CMK (cell line): Measurements from ENCODE around the gene FAM120B.

Experiments
- DNase-seq: peaks from one replicate; pipeline ENCODE4 v3.0.0-alpha.2; 2010; ENCODE audit warnings: low read depth

FAM120B gene

DNA sequence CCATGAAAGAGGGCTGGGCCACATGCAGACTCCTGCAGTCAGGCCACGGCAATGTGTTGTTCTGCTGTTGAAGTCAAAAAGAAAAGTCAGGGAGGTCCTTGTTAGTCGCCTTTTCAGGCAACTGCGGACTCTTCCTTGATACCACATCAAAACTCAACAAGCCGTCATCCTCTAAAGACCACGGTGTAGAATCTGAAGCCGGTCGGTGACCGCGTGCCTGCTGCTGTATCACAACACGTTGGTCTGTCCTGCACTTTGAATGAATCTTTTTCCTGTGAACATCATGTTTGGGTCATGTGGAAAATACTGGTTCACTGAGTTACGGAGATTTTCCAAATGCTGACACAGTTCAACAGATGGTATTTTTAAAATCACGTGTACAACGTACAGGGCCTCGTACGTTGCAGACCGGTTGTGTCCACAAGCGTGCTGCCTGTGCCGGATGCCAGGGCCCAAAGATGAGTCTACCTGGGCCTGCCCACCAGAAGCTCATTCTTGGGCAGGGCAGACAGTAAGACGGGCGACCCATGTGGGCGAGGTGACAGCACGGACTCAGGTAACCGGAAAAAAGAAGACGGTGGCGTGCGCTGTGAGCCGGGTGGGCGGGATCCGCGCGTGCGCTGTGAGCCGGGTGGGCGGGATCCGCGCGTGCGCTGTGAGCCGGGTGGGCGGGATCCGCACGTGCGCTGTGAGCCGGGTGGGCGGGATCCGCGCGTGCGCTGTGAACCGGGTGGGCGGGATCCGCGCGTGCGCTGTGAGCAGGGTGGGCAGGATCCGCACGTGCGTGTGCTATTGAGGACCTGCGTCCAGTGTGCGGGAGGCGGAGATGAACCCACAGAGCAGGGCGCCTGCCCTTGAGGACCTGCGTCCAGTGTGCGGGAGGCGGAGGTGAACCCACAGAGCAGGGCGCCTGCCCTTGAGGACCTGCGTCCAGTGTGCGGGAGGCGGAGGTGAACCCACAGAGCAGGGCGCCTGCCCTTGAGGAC, 114.5 kb downstream of the FAM120B start:
- no peak for DNase-seq

DNA sequence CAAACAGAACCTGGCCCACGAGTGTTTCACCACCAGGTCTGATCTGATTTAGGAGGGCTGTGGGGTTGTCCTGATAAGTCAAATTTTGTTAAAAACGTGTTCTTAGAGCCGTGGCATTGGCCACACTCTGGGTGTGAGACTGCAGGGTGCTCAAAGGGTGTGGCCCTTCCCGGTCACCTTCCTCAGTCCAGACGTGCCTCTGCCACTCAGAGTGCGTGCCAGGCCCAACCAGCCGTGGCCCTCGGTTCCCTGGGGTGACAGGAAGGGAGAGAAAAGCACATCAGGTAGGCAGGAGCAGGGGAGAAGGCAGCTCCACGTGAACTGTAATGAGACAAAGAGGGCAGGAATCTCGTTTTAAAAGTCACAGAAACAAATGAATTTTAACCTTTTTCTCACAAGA, 115.4 kb downstream of the FAM120B start:
- no peak for DNase-seq

DNA sequence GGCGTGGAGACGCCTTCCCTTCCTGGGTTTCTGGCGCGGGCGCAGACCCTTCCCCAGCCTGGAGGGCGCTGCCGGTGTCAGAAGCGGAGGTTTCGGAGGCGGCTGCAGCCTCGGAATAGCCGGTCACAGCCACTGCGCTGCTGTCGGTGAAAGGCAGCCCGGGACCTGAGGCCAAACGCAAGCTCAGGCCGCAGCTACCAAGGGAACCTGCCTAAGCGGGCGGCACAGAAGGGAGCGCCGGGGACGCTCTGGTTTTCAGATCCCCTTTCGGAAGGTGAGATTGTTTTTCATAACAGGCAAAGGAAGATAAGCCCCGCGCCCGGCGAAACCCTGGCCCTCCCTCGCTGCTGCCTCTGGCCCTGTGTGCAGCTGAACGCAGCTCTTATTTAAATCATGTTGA, 116.5 kb downstream of the FAM120B start:
- DNase-seq = no peak

DNA sequence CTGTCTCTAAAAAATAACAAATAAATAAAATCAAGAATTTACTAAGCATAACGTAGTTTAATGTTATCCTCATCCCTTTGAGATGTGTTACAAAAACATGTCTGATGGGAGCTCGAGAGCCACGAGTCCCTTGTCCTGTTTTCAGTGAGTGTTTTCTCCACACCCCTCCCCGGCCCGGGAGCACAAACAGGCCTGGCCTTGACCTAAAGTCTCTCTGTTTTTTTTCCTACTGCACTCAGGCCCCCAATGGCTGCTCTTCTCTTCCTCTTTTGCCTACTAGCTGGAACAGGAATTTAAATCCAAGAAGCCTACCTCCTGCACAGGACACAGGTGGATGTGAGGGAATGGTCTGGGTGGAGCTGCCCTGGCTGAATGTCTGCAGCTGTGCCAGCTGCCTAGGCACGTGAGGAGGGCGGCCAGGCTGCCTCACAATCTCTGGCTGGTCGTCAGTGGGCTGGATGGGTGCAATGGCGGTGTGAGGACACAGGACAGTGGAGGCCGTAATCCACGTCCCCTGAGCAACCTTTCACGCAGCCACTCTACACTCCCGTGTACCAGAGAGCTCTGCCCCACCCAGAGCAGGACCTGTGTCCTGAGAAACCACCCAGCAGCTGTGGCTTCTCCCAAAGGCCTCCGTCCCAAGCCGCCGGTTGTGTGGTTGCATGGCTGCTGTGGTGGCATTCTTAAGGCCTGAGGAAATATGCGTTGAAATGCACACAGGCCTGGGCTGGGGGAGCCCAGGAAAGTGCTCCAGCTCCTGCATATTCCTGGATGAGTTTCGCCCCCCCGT, 117.5 kb downstream of the FAM120B start:
- no peak for DNase-seq

DNA sequence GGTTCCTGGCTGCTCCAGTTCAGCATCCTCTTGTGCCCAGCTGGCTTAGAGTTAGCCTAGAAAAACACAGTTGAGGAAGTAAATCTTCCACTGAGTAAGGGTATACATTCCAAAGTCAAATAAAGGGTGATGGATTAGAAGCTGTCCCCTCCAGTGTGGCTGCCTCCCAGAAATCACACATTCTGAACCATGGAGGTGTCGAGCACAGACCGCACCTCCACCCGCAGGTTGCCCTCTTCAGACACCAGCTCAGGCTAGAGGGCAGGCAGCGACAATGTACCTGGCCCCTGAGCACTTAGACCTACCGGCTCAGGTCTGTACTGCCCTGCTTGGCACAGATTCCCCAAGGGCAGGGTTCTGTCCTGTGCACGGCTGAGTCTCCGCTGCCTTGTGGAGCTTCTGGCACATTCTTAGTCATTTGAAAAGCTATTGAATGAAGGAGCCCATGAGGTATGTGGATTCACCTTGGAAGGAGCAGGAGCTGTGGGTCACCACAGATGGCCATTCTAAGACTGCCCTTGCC, 118.1 kb downstream of the FAM120B start:
- DNase-seq = no peak

DNA sequence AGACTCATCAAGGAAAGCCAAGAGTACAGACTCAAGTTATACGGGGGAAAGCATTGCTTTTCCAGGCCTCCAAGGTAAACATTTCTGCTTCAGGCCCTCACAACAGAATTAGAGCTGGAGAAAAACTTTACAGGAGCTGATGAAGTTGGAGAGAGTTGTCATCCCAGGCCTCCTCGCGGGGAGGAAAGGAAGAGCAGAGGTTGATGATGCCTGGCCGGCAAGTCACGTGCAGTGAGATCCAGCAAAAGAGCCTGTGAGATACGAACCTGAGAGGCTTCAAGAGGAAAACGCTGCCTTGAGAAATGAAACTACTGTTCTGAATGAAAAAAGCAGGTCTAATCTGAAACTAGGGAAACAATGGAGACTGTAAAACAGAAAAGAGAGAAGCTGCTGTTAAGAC, 122.9 kb downstream of the FAM120B start:
- DNase-seq = no peak

DNA sequence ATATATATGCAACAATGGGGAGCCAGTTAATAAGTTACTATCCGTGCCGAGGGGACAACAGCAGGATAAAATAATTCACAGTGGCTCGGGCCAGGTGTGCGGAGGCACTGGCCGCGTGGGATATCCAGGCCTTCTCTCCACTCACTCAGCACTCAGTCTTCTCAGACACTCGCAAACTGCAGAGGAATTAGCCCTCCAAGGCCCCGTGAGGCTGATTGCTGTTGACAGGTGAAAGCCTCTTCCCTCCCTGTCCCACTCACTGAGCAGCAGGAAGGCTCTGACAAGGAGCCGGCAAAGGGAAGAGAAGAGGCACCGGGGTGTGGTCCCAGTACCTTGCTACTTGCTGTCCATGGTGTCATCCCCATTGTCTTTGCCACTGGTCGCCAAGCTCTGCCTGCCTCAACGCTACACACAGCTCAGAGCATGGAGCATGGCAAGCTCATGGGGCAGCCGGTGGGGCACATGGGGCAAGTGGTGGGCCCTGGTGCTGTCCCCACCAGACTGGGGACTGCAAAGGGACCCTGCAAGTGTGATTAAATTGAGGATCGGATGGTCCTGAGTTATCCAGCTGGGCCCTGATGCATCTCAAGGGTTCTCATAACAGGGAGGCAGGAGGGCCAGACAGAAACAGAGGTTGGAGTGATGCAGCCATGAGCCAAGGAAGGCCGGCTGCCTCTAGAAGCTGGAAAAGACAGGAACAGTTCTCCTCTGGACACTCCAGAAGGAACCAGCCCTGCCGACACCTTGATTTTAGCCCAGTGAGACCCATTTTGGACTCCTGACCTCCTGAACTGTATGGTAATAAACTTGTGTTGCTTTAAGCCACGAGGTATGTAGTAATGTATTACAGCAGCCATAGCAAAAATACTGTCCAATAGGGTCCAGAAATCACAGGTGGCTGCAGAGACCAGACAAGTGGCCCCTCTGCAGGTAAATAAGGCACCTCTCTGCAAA, 126.9 kb downstream of the FAM120B start:
- DNase-seq = no peak

DNA sequence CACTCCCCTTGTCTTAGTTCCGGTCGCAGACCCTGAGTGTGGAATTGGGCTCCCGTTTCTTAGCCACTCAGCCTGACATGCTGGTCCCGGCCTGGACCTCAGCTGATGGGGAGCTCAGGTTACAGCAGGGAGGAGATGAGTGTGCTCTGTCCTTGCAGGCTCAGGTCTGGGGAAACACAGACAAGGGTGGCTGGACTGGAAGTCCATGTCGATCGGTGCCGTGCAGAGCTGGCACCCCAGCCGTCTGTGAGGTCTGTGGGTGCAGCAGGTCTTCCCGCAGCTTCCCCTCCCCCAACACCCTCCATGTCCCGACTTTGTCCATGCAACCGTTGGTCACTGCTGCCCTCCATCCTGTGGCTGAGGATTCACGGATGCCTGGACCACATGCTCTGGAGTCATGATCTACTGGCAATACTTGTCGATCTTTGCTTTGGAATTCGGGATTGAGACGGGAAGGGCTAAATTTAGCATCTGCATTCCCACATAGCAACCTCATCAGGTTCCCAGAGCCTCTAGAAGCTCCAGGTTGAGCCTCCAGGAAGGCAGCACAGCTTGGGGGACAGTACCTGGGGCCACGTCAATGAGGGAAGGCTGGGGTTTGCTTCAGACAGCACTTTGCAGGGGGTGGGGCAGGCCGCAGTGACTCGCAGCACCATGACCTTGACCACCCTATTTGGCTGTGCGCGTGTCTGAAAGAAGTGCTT, 127.7 kb downstream of the FAM120B start:
- DNase-seq = no peak

DNA sequence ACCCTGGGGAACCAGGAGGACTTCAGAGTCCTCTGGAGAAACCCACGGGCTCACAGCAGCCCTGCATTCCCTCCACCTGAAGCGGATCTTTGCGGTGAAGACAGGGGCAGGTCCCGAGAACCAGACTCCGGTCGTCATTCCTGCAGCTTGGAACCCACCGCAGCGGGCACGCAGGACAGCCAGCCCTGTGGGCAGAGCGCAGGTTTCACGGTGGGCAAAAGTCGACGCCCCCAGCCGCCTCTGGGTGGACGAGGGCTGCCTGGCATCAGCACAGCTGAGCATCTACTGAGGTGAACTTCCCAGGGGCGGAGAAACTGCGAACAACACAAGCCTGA, 128.2 kb downstream of the FAM120B start:
- no peak for DNase-seq

DNA sequence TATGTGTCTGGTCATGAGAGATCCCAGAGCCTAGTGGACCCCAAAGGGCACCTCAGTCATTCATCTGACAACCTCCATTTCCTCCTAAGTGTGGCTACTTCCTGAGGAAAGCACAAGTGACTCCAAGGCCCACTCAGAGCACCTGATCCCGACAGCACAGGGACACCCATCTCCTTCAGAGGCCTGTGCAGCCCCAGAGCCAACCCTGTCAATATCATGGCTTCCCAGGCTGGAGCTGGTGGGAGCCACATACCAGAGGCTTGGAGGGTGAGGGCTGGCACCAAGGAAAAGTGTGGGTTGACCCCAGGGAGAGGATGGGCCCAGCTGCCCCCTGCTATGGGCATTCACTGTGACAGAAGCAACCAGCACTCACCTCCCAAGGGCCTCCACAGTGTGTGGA, 129.2 kb downstream of the FAM120B start:
- DNase-seq = no peak

DNA sequence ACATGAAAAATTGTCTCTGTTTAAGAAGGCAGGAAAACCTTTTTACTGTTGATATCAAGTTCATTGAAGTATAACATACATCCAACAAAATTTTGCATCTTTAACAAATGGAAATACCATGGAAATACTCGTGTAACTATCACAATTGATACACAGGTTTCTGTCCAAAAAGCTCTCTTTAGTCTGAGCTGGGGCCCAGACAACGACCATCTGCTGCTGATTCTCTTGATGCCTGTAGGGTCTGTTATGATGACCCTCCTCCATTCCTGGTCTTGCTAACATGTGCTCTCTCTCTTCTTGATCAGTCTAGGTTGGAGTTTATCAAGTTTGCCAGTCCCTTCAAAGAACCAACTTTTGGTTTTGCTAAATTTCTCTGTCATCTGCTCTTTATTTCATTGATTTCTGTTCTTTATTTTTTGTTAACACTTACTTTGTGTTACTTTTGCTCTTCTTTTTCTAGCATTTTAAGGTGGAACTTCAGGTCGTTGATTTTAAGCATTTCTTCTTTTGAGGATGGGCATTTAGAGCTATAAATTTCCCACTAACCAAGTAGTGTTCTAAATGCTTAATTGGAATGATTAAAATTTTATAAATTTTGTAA, 129.8 kb downstream of the FAM120B start:
- no peak for DNase-seq

DNA sequence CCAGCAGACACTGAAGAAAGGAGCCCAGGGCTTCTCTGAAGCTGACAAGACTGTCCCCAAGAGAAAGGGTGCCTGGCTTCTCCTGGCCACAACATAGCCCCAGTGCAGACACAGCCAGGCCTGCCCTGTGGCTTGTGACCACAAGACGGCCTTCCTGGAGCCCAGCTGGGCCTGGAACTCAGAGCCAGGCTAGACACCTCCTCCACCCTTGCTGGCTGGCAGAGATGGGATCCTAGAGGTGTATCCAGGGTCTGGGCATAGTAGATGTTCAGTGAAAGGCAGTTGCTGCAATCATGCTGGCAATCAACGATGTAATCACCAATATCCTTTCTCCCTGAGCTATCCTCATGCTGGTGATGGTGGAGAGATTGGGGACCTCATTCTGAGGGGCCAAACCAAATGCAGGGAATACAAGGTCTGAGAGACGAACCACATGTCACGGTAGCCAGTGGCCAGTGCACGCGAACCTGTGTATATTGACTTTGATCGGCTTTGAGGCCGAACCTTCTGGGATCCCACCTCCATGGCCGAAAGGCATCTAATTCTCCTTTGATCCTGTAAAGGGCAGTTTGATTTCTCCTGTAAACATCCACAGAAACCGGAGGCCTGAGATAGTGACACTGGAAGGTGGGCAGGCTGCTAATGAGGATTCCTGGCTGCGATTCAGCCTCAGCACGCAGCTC, 131.3 kb downstream of the FAM120B start:
- no peak for DNase-seq

DNA sequence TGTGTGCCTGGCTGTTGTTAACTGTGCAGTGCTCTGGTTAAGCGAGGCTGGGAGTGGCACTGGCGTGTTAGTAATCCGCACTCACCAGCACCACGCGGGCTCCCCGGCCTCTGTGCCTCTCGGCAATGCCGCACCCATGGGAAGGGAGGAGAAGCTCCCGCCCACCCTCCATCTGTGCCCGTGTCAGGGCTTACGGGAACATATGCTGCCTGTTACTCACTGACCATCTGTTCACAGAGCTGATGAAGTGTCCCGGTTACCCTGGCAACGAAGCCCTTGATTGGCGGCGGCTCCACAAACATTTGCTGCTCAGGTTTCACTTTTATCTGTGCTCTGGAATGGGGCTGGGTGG, 131.8 kb downstream of the FAM120B start:
- no peak for DNase-seq

DNA sequence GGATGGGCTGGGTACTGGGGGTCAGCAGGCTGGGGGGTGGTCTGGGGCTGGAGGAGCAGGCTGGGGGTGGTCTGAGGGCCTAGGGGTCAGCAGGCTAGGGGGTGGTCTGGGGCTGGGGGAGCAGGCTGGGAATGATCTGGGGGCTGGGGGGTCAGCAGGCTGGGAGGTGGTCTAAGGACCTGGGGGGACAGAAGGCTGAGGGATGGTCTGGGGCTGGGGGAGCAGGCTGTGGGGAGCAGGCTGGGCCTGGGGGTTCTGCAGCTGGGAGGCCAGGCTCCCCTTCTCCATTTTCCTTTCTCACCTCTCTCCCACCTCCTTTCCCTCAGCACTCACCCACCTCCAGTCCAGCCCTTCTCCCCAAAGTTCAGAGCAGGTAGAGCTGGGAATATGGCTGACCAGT, 132.3 kb downstream of the FAM120B start:
- no peak for DNase-seq

DNA sequence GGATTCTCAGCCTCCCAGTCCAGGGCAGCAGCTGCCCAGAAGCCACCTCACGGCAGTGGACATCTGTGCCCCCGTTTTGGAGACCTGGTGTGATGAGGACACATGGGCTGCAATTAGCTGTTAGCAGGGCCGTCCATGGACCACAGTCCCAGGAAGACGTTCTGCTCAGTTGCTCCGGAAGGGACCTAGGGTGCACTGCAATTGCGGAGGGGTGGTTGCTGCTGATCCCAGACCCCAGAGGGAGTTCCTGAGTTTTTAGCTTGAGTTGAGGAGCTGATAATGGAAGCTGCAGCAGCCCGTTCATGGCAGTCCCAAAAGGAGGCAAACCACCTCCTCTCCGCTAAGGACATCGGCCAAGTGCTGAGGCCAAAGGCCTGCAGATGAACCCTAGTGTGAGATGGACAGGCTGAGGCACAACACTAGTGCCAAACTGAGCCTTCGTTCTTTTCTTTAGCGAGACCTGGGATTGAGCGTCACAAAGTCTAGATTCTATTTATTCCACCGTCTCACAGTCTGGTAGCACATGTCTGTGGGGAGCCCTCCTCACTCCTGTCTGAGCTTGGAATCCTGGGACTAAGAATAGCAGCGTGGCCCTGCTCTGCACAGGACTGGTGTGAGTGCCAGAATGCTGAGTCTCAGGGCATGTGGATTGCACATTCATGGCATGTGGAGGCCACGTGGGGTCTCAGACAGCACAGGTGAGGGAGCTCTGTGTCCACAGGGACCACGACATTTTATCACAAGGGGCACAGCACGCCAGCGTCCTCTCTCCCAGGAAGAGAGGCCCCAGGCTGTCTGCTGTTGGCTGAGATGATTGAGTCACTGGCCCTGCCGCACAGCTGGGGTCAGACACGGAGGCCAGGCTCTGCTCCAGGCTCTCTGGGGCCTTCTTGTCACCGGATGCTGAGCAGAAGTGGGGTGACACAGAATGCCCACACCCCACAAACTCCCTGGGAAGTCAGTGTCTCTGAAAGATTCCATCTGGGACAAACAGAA, 133.1 kb downstream of the FAM120B start:
- DNase-seq = no peak

DNA sequence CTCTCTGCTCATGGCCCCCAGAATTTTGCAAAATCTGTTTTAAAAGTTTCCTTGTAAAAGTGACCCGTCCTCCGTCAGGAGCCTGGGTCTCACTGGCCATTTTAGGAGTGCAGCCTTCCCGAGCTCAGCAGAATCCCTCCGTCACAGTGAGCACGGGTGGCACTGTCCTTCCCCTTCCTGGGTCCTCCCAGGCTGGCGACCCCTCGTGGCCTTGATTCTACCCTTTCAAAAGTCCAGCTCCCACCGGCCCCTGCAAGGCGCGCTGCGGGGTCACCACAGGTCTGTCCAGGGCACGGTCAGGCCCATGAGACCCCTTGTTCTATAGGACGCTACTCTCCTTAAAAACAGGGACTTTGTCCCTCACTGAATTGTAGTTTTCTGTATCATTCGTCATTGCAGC, 133.9 kb downstream of the FAM120B start:
- no peak for DNase-seq

DNA sequence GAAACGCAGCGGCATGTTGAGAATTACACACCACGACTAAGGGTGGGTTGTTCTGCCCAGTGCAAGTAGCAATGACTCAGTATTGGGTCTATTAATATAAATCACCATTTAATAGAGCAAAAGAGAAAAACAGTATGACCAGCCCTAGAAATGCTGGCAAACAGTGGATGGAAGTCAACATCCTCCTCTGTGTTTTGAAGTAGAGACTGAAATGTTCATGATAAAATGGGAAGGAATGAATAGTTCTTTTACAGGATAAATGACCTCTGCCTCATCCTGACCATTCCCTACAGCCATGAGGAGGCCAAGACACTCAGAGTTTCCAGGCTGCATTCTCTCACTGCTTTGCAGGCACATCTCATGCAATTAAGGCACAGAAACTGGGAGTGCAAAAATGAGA, 134.8 kb downstream of the FAM120B start:
- no peak for DNase-seq

DNA sequence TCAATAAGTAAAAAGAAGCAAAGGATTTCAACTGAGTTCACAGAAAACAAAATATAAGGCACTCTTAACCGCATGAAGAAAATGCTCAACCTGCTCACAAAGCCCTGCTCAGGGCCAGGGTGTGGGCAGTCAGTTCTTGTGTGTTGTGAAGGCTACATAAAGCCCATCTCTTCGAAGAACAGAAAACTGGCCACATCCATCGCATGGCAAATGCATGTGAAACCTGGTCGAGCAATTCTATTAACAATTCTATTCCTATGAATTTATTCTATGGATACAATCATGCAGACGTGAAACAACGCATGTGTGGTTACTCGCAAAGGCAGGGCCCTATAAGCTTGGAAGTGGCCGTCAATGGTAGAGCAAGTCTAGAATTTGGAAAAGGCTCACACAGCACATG, 136.0 kb downstream of the FAM120B start:
- DNase-seq = no peak

DNA sequence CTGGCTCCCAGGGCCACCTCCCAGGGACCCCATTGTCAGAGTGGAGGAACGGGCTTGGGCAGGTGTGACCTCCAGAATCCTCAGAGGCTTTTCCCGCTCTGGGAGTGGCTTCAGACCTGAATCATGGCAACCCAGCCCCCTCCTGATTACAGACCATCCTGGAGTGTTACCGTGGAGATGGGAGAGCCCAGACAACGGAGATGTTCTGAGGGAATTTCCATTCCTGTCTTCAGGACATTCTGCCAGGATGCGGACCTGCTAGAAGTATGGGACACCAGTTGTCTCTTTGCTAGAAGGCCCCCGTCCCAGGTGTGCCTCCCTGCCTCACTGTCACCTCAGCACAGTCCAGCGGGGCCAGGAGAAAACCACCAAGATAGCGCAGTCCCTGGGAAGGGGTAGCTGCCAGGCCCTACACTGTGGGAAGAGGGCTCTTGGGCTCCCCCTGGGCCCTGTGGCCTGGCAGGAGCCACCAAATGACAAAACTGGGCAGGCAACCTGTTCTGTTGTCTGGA, 136.6 kb downstream of the FAM120B start:
- no peak for DNase-seq
